Gastrocnemius medialis (tissue), 4 donors: ENCODE results near the gene RPL10A.

ENCODE experiments used
- CTCF ChIP-seq, 5 experiments: fragments of 450-650 bp in 3 of 5; fragments of 200-600 bp in 2 of 5; sonication (generic) in 2 of 5; IDR thresholded peaks in 4 of 5; conservative IDR thresholded peaks in 1 of 5; 1 replicate in 4 of 5; 2 replicates in 1 of 5; pipeline ENCODE4 v1.5.1; 2016 to 2019; ENCODE audit warnings: antibody characterized with exemption in 5 of 5, mild to moderate bottlenecking in 3 of 5, moderate library complexity in 3 of 5
- POLR2A ChIP-seq, 2 donors: fragments of 450-650 bp; IDR thresholded peaks; one replicate each; pipeline ENCODE4 v1.6.1; 2017; ENCODE audit warnings: antibody characterized with exemption in 2 of 2, mild to moderate bottlenecking in 2 of 2, moderate library complexity in 2 of 2

GRCh38 chr6:35427851-35428321 is 40.3 kb upstream of the RPL10A start:
- TF ChIP-seq CTCF (IDR thresholded peaks at IDR 0.05 in 4 of 5, conservative IDR thresholded peaks at IDR 0.05 in 1 of 5) (no peak), POLR2A (IDR thresholded peaks at IDR 0.05) (no peak)
